K562 (cell line): Measurements from ENCODE around the gene CLIP1. TPM values are rescaled to one million over a fixed set of nuclear protein-coding genes. Genes with fewer than 3 reads are reported as not detected.

ENCODE experiments used
- EWSR1 ChIP-seq: fragments of 450-650 bp; IDR thresholded peaks from 2 replicates; pipeline ENCODE4 v1.6.1; 2018; ENCODE audit warnings: borderline replicate concordance, mild to moderate bottlenecking, low read depth, moderate library complexity; ENCODE audit not compliant: partially characterized antibody
- HDAC2 ChIP-seq: fragments of 450-650 bp; IDR thresholded peaks from 2 replicates; pipeline ENCODE4 v1.6.1; 2016; ENCODE audit warnings: mild to moderate bottlenecking
- MAZ ChIP-seq, 2 experiments: fragments of 450-650 bp in 1 of 2; sonication (generic) in 1 of 2; formaldehyde crosslinking; IDR thresholded peaks in 1 of 2; conservative IDR thresholded peaks in 1 of 2; 2 replicates each; pipeline versions ENCODE4 v1.4.0 to v1.5.0; 2020; ENCODE audit warnings: mild to moderate bottlenecking in 1 of 2, missing genetic modification reagents in 1 of 2
- MTA3 ChIP-seq: fragments of 450-650 bp; formaldehyde crosslinking; IDR thresholded peaks from 2 replicates; pipeline ENCODE4 v1.6.1; 2017; ENCODE audit warnings: mild to moderate bottlenecking, borderline replicate concordance
- POLR2H ChIP-seq: IDR thresholded peaks from 2 replicates; pipeline ENCODE4 v1.6.1; 2016; ENCODE audit warnings: missing genetic modification characterization, low read depth, mild to moderate bottlenecking, control low read depth, missing compliant biosample characterization, moderate library complexity
- PTRF ChIP-seq: fragments of 450-650 bp; IDR thresholded peaks from 2 replicates; pipeline ENCODE4 v1.6.1; 2016; ENCODE audit warnings: mild to moderate bottlenecking, missing genetic modification characterization, missing compliant biosample characterization
- SAFB ChIP-seq: fragments of 200-400 bp; formaldehyde crosslinking; IDR thresholded peaks from 2 replicates; pipeline ENCODE4 v1.6.1; 2017; ENCODE audit warnings: low read depth, low read length, borderline replicate concordance
- TFAM ChIP-seq: fragments of 250-450 bp; sonication (Bioruptor Pico); conservative IDR thresholded peaks from 2 replicates; pipeline ENCODE4 v1.5.0; 2021; ENCODE audit warnings: mild to moderate bottlenecking, moderate library complexity
- ZFP30 ChIP-seq: fragments of 250-450 bp; sonication (Bioruptor Pico); IDR thresholded peaks from 2 replicates; pipeline ENCODE4 v1.8.0; 2022; ENCODE audit warnings: moderate library complexity, mild to moderate bottlenecking, inconsistent platforms, borderline replicate concordance
- ZNF24 ChIP-seq: fragments of 450-650 bp; IDR thresholded peaks from 2 replicates; pipeline ENCODE4 v1.6.1; 2016
- ZNF551 ChIP-seq: fragments of 250-450 bp; sonication (Bioruptor Pico); IDR thresholded peaks from 2 replicates; pipeline ENCODE4 v1.5.0; 2021; ENCODE audit warnings: mild to moderate bottlenecking, moderate library complexity
- polyA plus RNA-seq, 8 experiments: library from polyadenylated mRNA; depleted of rRNA in 4 of 8; stranded (reverse) in 5 of 8; unstranded in 3 of 8; fragments of >200 nt; fragmentation: Nextera tagmentation in 2 of 8; fragmentation: Illumina TruSeq in 1 of 8; extraction: Ambion mirVana in 2 of 8; extraction: Trizol in 1 of 8; gene quantifications; 2 replicates each; pipeline versions ENCODE4 v1.2.1 to v1.2.3, GENCODE V29; 2011 to 2014; ENCODE audit warnings: inconsistent platforms in 1 of 8, missing spikeins in 1 of 8
- total RNA-seq, 7 experiments: library from RNA; depleted of rRNA in 6 of 7; stranded (reverse); fragments of >200 nt in 6 of 7; fragmentation: Illumina TruSeq in 2 of 7; extraction: Trizol in 2 of 7; gene quantifications; 2 replicates each; pipeline versions ENCODE4 v1.2.1 to v1.2.3, GENCODE V29; 2011 to 2021; ENCODE audit warnings: low replicate concordance in 1 of 7
- TF ChIP-seq, protein P1 (sequence below): fragments of 150-350 bp; IDR thresholded peaks from 2 replicates; pipeline ENCODE4 v1.6.1; 2014; ENCODE audit warnings: low read depth, mild to moderate bottlenecking, low read length, borderline replicate concordance
- TF ChIP-seq, protein P2 (sequence below), 3 experiments: fragments of 200-800 bp in 1 of 3; sonication (Bioruptor generic) in 1 of 3; sonication (generic) in 1 of 3; formaldehyde crosslinking in 1 of 3; IDR thresholded peaks; 2 replicates each; pipeline versions ENCODE4 v1.6.1 to v1.8.0; 2016 to 2022; ENCODE audit warnings: mild to moderate bottlenecking in 2 of 3, missing compliant biosample characterization in 2 of 3, missing genetic modification characterization in 2 of 3, missing genetic modification reagents in 1 of 3
- TF ChIP-seq, protein P3 (sequence below), 2 experiments: fragments of 450-650 bp; conservative IDR thresholded peaks; 2 replicates each; pipeline ENCODE4 v1.6.1; 2017; ENCODE audit warnings: mild to moderate bottlenecking in 2 of 2, moderate library complexity in 2 of 2
- TF ChIP-seq, protein P4 (sequence below): IDR thresholded peaks from 2 replicates; pipeline ENCODE4 v1.6.1; 2016; ENCODE audit warnings: missing genetic modification characterization, missing compliant biosample characterization
- TF ChIP-seq, protein P5 (sequence below): IDR thresholded peaks from 2 replicates; pipeline ENCODE4 v1.6.1; 2011; ENCODE audit warnings: borderline replicate concordance, low read depth, mild to moderate bottlenecking, moderate library complexity, low read length; ENCODE audit not compliant: insufficient read depth, poor library complexity, severe bottlenecking

Gene CLIP1
- total and polyA plus RNA-seq, 9 of the 15 experiments (the other 6 are each of a cell fraction or from before 2014, with no cell fraction given), result 5.8 to 33.9 (median 27.6) TPM

DNA sequence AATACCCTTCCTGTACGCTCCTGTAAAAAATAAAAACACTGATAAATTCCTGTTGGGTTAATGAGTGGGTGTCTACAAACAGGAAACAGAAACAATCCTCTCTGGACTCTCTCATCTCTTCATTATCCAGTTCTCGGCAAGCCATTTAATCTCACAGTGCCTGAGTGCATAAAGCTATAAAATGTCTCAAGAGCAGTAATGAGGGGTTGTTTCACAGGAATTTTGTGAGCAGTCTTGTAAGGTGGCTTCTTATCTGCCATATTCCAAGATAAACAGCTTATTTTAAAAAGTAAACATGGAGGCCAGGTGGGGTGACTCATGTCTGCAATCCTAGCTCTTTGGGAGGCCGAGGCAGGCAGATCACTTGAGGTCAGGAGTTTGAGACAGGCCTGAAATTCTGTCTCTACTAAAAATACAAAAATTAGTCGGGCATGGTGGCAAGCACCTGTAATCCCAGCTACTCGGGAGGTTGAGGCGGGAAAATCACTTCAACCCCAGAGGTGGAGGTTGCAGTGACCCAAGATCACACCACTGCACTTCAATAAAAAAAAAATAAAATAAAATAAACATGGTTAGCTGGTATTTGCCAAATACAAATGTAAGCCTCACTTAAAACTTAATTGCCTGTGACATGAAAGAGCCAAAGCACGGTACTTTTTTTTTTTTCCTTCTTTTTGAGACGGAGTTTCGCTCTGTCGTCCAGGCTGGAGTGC is 54.0 kb downstream of the CLIP1 start (continued):
- TF ChIP-seq, protein P1, sequence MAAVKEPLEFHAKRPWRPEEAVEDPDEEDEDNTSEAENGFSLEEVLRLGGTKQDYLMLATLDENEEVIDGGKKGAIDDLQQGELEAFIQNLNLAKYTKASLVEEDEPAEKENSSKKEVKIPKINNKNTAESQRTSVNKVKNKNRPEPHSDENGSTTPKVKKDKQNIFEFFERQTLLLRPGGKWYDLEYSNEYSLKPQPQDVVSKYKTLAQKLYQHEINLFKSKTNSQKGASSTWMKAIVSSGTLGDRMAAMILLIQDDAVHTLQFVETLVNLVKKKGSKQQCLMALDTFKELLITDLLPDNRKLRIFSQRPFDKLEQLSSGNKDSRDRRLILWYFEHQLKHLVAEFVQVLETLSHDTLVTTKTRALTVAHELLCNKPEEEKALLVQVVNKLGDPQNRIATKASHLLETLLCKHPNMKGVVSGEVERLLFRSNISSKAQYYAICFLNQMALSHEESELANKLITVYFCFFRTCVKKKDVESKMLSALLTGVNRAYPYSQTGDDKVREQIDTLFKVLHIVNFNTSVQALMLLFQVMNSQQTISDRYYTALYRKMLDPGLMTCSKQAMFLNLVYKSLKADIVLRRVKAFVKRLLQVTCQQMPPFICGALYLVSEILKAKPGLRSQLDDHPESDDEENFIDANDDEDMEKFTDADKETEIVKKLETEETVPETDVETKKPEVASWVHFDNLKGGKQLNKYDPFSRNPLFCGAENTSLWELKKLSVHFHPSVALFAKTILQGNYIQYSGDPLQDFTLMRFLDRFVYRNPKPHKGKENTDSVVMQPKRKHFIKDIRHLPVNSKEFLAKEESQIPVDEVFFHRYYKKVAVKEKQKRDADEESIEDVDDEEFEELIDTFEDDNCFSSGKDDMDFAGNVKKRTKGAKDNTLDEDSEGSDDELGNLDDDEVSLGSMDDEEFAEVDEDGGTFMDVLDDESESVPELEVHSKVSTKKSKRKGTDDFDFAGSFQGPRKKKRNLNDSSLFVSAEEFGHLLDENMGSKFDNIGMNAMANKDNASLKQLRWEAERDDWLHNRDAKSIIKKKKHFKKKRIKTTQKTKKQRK, result no peak
- TF ChIP-seq, protein P2, sequence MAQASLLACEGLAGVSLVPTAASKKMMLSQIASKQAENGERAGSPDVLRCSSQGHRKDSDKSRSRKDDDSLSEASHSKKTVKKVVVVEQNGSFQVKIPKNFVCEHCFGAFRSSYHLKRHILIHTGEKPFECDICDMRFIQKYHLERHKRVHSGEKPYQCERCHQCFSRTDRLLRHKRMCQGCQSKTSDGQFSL (CRISPR knock-in tag; IDR thresholded peaks at IDR 0.05), result no peak
- TF ChIP-seq, protein P2 (tag; IDR thresholded peaks at IDR 0.05), result peak in 1 of 2 experiments; percentile 30; a peak in 1 of 4 replicates
- TF ChIP-seq SAFB (no peak), MTA3 (no peak), TFAM (CRISPR knock-in tag) (no peak), POLR2H (tag) (no peak), EWSR1 (no peak), ZNF24 (no peak), MAZ (CRISPR knock-in tag; conservative IDR thresholded peaks at IDR 0.05 in 1 of 2, IDR thresholded peaks at IDR 0.05 in 1 of 2) (no peak), ZNF551 (CRISPR knock-in tag) (no peak), HDAC2 (0 out of 2 replicates have a peak, but pooled peaks have one; percentile 16), ZFP30 (CRISPR knock-in tag) (no peak), PTRF (tag) (peak; percentile 57; the same call in 1 of the 2 replicates)
- TF ChIP-seq, protein P3, sequence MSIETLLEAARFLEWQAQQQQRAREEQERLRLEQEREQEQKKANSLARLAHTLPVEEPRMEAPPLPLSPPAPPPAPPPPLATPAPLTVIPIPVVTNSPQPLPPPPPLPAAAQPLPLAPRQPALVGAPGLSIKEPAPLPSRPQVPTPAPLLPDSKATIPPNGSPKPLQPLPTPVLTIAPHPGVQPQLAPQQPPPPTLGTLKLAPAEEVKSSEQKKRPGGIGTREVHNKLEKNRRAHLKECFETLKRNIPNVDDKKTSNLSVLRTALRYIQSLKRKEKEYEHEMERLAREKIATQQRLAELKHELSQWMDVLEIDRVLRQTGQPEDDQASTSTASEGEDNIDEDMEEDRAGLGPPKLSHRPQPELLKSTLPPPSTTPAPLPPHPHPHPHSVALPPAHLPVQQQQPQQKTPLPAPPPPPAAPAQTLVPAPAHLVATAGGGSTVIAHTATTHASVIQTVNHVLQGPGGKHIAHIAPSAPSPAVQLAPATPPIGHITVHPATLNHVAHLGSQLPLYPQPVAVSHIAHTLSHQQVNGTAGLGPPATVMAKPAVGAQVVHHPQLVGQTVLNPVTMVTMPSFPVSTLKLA (conservative IDR thresholded peaks at IDR 0.05), result no peak
- TF ChIP-seq, protein P4, sequence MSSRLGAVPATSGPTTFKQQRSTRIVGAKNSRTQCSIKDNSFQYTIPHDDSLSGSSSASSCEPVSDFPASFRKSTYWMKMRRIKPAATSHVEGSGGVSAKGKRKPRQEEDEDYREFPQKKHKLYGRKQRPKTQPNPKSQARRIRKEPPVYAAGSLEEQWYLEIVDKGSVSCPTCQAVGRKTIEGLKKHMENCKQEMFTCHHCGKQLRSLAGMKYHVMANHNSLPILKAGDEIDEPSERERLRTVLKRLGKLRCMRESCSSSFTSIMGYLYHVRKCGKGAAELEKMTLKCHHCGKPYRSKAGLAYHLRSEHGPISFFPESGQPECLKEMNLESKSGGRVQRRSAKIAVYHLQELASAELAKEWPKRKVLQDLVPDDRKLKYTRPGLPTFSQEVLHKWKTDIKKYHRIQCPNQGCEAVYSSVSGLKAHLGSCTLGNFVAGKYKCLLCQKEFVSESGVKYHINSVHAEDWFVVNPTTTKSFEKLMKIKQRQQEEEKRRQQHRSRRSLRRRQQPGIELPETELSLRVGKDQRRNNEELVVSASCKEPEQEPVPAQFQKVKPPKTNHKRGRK (tag), result no peak
- TF ChIP-seq, protein P5, sequence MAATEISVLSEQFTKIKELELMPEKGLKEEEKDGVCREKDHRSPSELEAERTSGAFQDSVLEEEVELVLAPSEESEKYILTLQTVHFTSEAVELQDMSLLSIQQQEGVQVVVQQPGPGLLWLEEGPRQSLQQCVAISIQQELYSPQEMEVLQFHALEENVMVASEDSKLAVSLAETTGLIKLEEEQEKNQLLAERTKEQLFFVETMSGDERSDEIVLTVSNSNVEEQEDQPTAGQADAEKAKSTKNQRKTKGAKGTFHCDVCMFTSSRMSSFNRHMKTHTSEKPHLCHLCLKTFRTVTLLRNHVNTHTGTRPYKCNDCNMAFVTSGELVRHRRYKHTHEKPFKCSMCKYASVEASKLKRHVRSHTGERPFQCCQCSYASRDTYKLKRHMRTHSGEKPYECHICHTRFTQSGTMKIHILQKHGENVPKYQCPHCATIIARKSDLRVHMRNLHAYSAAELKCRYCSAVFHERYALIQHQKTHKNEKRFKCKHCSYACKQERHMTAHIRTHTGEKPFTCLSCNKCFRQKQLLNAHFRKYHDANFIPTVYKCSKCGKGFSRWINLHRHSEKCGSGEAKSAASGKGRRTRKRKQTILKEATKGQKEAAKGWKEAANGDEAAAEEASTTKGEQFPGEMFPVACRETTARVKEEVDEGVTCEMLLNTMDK, result no peak
